Naive thymus-derived CD8-positive, alpha-beta T cell (primary cell): Measurements from ENCODE around the gene ATP11C. TPM values are rescaled to one million over a fixed set of nuclear protein-coding genes. Genes with fewer than 3 reads are reported as not detected.
A peak's percentile ranks its signal among the peaks of the same experiment; 100 is the strongest.

Experiments
- ATAC-seq, 2 donors: fragments of 150-1000 bp; cut with Tn5 transposase in 1 of 2; sonication (Bioruptor Pico), chemical (Tn5 transposase) in 1 of 2; 1 replicate in 1 of 2; 2 replicates in 1 of 2; pipeline ENCODE4 v1.10.0; 2021; ENCODE audit warnings: mild to moderate bottlenecking in 2 of 2, moderate library complexity in 2 of 2
- POLR2A ChIA-PET: fragments of 350-600 bp; sonication (Branson Sonifier 250); formaldehyde crosslinking; loops from one replicate; lab custom pipeline; 2021; ENCODE audit warnings: antibody characterized with exemption; lab: Charles Lee
- DNase-seq, 10 donors: peaks; one replicate each; pipeline versions ENCODE4 v3.0.0 to v3.0.0-alpha.2; 2020 to 2022
- H3K27ac Mint-ChIP-seq, 10 donors: one replicate each; pipeline ENCODE4 v1.8.0; 2020 to 2022; ENCODE audit warnings: mild to moderate bottlenecking in 10 of 10, mixed read lengths in 10 of 10, moderate library complexity in 4 of 10, inconsistent platforms in 1 of 10
- H3K27me3 Mint-ChIP-seq, 5 donors: one replicate each; pipeline ENCODE4 v1.8.0; 2021 to 2022; ENCODE audit warnings: mixed read lengths in 5 of 5
- H3K36me3 Mint-ChIP-seq, 3 donors: one replicate each; pipeline ENCODE4 v1.8.0; 2020 to 2022; ENCODE audit warnings: mixed read lengths in 3 of 3, mild to moderate bottlenecking in 2 of 3, inconsistent platforms in 1 of 3
- H3K4me1 Mint-ChIP-seq, 4 donors: one replicate each; pipeline ENCODE4 v1.8.0; 2021 to 2022; ENCODE audit warnings: mixed read lengths in 4 of 4
- H3K4me3 Mint-ChIP-seq, 10 donors: one replicate each; pipeline ENCODE4 v1.8.0; 2020 to 2022; ENCODE audit warnings: mild to moderate bottlenecking in 10 of 10, mixed read lengths in 10 of 10, moderate library complexity in 6 of 10, inconsistent platforms in 1 of 10
- H3K9me3 Mint-ChIP-seq, 9 donors: one replicate each; pipeline ENCODE4 v1.8.0; 2020 to 2022; ENCODE audit warnings: mixed read lengths in 9 of 9, mild to moderate bottlenecking in 3 of 9, inconsistent platforms in 1 of 9, moderate library complexity in 1 of 9
- polyA plus RNA-seq, 3 donors: library from polyadenylated mRNA; unstranded; fragments of 300-500 nt; fragmentation: Illumina TruSeq; gene quantifications; one replicate each; pipeline ENCODE4 v1.2.3, GENCODE V29; 2021
- total RNA-seq, 8 experiments: library from RNA in 2 of 8; stranded (reverse) in 2 of 8; gene quantifications; one replicate each; pipeline ENCODE4 v1.2.3 and lab custom pipeline; 2021 to 2026

Gene ATP11C
- total and polyA plus RNA-seq, 5 experiments from 2014 or later: 2.2 to 37.0 (median 7.4) TPM

GRCh38 chrX:139820358-139820984 is 112.4 kb downstream of the ATP11C start:
- Mint-ChIP-seq H3K9me3 (no peaks in the 10 kb centered on the region), H3K4me1 (peaks cover 14 to 30% (median 24%) of the 10 kb centered on the region in 4 donors), H3K36me3 (peaks cover 0 to 40% (median 34%) of the 10 kb centered on the region in 3 donors), H3K27me3 (no peaks in the 10 kb centered on the region), H3K27ac (no peak overlapping the region), H3K4me3 (no peak overlapping the region)
- DNase-seq: no peak
- ATAC-seq: no peak
- POLR2A ChIA-PET: no interaction called here

- peaks cover 16 to 38% (median 29%) of the 10 kb centered on the region in 4 donors for H3K4me1 Mint-ChIP-seq
- H3K27me3 Mint-ChIP-seq: no peaks in the 10 kb centered on the region
- POLR2A ChIA-PET: interaction anchor here (0.6 to 1.0 kb wide), 2 partner anchors 12 to 209 kb away, joined by 3 to 5 read pairs; no protein-coding TSS in a partner anchor
- DNase-seq: peak in 3 of 10 donors; percentile 4 to 14 (median 10)
- peak overlapping the region in 9 of 10 donors; percentile 0 to 92 (median 67) for H3K27ac Mint-ChIP-seq
- peak; percentile 53 to 64 for ATAC-seq
- H3K4me3 Mint-ChIP-seq: peak overlapping the region in 9 of 10 donors; percentile 1 to 64 (median 48)
- H3K36me3 Mint-ChIP-seq: peaks cover 0 to 43% (median 33%) of the 10 kb centered on the region in 3 donors
- H3K9me3 Mint-ChIP-seq: no peaks in the 10 kb centered on the region
Measured at GRCh38 chrX:139816204-139816603, 116.6 kb downstream of the ATP11C start.

DNA sequence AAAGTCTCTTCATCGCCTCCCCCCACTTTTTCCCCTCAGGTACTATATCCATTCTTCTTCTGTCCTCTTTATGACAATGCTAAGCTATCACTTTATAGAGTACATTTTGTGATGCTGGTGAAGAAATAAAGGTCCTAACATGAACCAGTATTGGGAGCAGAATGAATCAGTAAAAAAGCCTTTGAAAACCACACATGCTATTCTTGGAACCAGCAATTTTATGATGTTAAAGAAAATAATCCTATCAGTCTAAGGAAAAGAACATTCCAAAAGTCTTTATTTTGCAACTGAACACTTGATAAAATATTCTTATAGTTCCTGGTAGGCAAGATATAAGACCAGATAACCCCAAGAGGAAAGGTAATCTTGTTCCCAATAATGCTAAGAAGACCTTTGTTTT is 117.1 kb downstream of the ATP11C start:
- Mint-ChIP-seq H3K36me3 (peaks cover 0 to 44% (median 31%) of the 10 kb centered on the region in 3 donors), H3K27me3 (no peaks in the 10 kb centered on the region), H3K4me3 (peak overlapping the region in 4 of 10 donors; percentile 15 to 64 (median 54)), H3K27ac (peak overlapping the region in 6 of 10 donors; percentile 11 to 92 (median 75)), H3K4me1 (peaks cover 16 to 38% (median 29%) of the 10 kb centered on the region in 4 donors), H3K9me3 (no peaks in the 10 kb centered on the region)
- POLR2A ChIA-PET: interaction anchor here (1.0 kb wide), 1 partner anchor 12 kb away, joined by 3 read pairs; no protein-coding TSS in a partner anchor
- DNase-seq (no peak), ATAC-seq (no peak)

DNA sequence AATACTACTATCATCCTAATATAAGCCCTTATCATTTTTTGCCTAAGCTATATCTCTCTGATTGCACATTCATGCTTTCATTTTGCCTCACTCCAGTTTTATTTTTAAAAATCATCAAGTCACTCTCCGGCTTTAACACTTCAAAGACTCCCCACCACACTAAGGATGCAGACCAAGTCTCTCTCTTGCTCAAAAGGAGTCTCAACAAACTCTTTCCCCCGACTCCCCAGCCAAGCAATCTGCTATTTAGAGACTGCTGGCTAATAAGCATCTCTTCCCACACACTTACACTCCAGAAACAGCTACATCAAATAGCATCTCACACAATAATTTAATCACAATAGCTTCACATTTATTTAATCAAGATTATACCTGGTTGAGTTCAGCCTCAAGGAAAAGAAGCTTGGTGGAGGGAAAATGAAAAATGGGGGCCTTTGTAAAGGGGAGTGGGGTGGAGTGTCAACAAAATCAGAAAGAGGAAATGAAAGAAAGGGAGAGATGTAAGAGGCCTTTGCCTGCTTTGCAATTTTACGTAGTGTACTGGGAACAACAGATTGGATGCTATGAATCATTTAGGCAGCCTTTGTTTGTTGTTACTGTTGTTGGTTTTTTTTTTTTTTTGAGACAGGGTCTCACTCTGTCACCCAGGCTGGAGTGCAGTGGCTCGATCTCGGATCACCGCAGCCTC is 120.8 kb downstream of the ATP11C start:
- Mint-ChIP-seq H3K4me3 (no peak overlapping the region), H3K27me3 (no peaks in the 10 kb centered on the region), H3K36me3 (peaks cover 0 to 53% (median 27%) of the 10 kb centered on the region in 3 donors), H3K4me1 (peaks cover 8 to 26% (median 19%) of the 10 kb centered on the region in 4 donors), H3K9me3 (no peaks in the 10 kb centered on the region), H3K27ac (peak overlapping the region in 3 of 10 donors; percentile 12 to 60 (median 32))
- DNase-seq (no peak), ATAC-seq (no peak)
- POLR2A ChIA-PET: no interaction called here

DNA sequence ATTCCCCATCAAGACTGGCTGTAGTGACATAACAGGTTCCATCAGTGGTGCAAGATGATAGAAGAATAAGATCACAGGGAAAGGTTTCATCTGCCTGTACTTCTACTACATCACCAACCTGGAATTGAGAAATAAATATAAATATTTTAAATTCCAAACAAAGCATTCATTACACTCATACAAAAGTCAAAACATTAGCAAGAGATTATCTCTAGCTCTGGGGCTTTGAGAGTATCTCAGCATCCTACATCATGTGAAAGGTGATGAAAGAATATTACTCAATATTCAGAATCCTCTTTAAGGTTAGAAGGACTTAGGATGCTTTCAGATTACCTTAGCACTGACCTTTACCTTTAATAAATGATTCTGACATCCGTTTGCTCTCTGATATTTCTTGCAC is 128.4 kb downstream of the ATP11C start:
- Mint-ChIP-seq H3K27me3 (no peaks in the 10 kb centered on the region), H3K4me1 (peaks cover 0 to 6% (median under 1%) of the 10 kb centered on the region in 4 donors), H3K4me3 (no peak overlapping the region), H3K36me3 (peaks cover 0 to 58% (median 23%) of the 10 kb centered on the region in 3 donors), H3K9me3 (no peaks in the 10 kb centered on the region), H3K27ac (no peak overlapping the region)
- POLR2A ChIA-PET: no interaction called here
- ATAC-seq: no peak
- no peak for DNase-seq

GRCh38 chrX:139803224-139803623 is 129.6 kb downstream of the ATP11C start:
- Mint-ChIP-seq H3K27me3 (no peaks in the 10 kb centered on the region), H3K4me3 (no peak overlapping the region), H3K36me3 (peaks cover 0 to 62% (median 19%) of the 10 kb centered on the region in 3 donors), H3K27ac (no peak overlapping the region), H3K4me1 (peaks cover 0 to 6% (median under 1%) of the 10 kb centered on the region in 4 donors), H3K9me3 (no peaks in the 10 kb centered on the region)
- POLR2A ChIA-PET: no interaction called here
- ATAC-seq (no peak), DNase-seq (no peak)

DNA sequence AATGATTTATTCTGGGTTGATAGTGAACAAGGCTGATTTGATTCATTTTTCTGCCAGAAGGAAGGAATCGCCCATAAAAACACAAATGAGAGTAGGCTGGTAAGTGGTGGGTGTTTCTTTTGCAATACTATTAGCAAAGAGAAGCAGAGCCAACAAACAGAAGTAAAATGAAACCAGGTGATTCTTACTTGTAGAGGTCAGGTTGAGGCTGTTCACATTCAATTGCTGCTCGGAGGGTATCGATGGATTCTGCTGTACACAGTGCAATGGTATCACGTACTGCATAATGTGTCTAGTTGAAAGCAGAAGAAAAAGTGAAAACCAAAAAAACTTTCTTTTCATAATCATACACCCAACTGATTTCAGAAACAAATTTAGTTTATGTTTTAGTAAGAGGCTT is 130.8 kb downstream of the ATP11C start:
- no peak for ATAC-seq
- no peak for DNase-seq
- peaks cover 0 to 57% (median 19%) of the 10 kb centered on the region in 3 donors for H3K36me3 Mint-ChIP-seq
- no peak overlapping the region for H3K4me3 Mint-ChIP-seq
- peaks cover 0 to 6% (median under 1%) of the 10 kb centered on the region in 4 donors for H3K4me1 Mint-ChIP-seq
- POLR2A ChIA-PET: no interaction called here
- H3K9me3 Mint-ChIP-seq: no peaks in the 10 kb centered on the region
- H3K27me3 Mint-ChIP-seq: no peaks in the 10 kb centered on the region
- no peak overlapping the region for H3K27ac Mint-ChIP-seq

DNA sequence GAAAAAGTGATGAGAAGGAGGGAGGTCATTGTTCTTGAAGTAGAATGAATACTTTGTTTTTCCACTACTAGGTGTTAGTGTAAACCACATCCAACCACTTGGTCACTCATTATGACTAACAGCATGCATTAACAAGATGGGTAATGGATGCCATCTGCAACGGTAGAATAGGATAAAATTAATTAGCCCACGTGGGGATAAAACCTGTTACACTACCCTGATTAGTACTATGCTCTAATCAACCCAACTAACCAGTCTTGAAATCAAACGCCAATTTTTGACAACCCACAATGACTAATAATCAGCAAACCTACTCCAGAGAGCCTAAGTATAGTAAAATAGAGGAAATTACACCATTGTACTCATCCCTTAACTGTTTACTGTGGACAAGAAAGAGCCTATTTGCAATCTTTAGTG is 131.4 kb downstream of the ATP11C start:
- no peaks in the 10 kb centered on the region for H3K27me3 Mint-ChIP-seq
- peaks cover 0 to 56% (median 19%) of the 10 kb centered on the region in 3 donors for H3K36me3 Mint-ChIP-seq
- DNase-seq: no peak
- ATAC-seq: no peak
- no peaks in the 10 kb centered on the region for H3K9me3 Mint-ChIP-seq
- no peak overlapping the region for H3K4me3 Mint-ChIP-seq
- POLR2A ChIA-PET: no interaction called here
- peak overlapping the region in 1 of 10 donors; percentile 4 for H3K27ac Mint-ChIP-seq
- peaks cover 0 to 2% (median under 1%) of the 10 kb centered on the region in 4 donors for H3K4me1 Mint-ChIP-seq

DNA sequence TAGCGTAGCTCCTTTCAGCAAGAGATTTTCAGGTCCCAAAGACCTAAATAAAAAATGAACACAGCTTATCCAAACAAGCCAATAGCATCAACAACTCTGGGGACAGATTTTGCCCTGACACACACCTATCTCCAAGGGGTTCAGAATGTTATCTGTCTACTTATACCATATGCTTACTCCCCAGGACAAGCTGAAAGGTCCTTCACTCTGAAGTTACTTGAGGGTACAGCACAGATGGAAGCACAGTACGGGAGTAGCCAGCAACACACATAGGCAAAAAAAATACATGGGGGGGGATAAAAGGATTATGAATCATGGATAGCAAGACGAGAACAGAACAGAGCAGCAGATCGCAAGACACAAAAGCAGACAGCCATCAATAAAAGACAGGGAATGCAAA is 134.2 kb downstream of the ATP11C start:
- POLR2A ChIA-PET: no interaction called here
- no peaks in the 10 kb centered on the region for H3K27me3 Mint-ChIP-seq
- ATAC-seq: no peak
- peaks cover 0 to 6% (median 0%) of the 10 kb centered on the region in 4 donors for H3K4me1 Mint-ChIP-seq
- H3K4me3 Mint-ChIP-seq: no peak overlapping the region
- H3K27ac Mint-ChIP-seq: peak overlapping the region in 1 of 10 donors; percentile 46
- no peaks in the 10 kb centered on the region for H3K9me3 Mint-ChIP-seq
- DNase-seq: no peak
- peaks cover 0 to 64% (median 19%) of the 10 kb centered on the region in 3 donors for H3K36me3 Mint-ChIP-seq

DNA sequence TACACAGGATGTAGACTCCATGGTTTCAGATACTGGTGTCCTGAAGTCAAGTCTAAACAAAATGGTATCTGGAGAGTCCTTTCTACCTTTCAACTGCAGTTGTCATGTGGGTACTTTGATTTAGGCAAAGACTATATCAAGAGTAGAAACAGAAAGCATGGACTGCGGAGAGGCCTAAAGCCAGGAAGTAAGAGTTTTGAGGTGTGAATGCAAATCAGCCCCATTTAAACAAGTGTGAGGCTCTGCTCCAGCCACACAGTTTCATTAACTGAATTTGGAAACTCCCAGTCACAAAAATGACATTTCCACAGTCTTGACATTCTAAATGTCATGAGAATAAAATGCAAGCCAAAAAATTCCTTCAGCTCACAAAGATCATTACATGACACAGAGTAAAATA is 137.7 kb downstream of the ATP11C start:
- ATAC-seq: no peak
- POLR2A ChIA-PET: no interaction called here
- no peaks in the 10 kb centered on the region for H3K9me3 Mint-ChIP-seq
- H3K4me3 Mint-ChIP-seq: no peak overlapping the region
- H3K4me1 Mint-ChIP-seq: peaks cover 0 to 6% (median 0%) of the 10 kb centered on the region in 4 donors
- peak overlapping the region in 2 of 10 donors; percentile 22 to 49 for H3K27ac Mint-ChIP-seq
- peaks cover 0 to 51% (median 7%) of the 10 kb centered on the region in 3 donors for H3K36me3 Mint-ChIP-seq
- H3K27me3 Mint-ChIP-seq: no peaks in the 10 kb centered on the region
- DNase-seq: no peak

DNA sequence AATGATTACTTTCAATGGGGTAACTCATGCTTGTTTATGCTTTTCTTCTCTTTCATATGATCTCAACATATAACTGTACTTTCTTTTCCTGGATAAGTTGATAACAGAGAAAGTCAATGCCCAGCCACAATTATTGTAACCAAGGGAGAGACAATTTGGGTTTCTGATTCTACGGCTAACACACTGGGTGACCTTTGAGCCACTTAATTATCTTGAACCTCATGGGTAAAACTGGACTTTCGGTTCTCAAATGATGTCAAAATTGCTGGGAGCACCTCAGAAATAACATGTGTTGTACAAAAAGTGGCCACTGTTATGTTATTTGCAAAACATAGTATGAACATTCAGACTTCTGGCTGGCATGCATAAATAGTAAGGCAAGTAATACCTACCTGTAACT is 145.3 kb downstream of the ATP11C start:
- H3K36me3 Mint-ChIP-seq: peaks cover 0 to 63% (median 19%) of the 10 kb centered on the region in 3 donors
- POLR2A ChIA-PET: no interaction called here
- no peak overlapping the region for H3K4me3 Mint-ChIP-seq
- ATAC-seq: no peak
- DNase-seq: no peak
- no peak overlapping the region for H3K27ac Mint-ChIP-seq
- peaks cover 0 to 7% (median 1%) of the 10 kb centered on the region in 4 donors for H3K4me1 Mint-ChIP-seq
- H3K9me3 Mint-ChIP-seq: no peaks in the 10 kb centered on the region
- H3K27me3 Mint-ChIP-seq: no peaks in the 10 kb centered on the region

DNA sequence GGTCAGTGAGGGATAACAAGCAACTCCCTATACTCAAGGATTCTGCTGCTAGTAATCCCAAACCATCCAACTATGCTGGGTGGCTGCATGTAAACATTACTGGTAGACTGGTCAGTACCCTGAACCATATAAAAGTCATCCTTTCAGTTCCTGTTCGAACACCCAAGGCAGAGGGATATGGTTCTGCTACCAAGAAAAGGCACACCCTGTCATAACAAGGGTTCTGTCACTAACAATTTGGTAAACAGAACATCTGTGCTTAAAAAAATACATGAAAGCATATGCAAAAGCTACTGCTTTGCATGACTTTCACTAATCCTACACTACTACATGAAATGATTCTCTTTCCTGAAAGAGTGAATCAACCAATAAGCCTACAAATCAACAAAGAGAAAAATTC is 148.0 kb downstream of the ATP11C start:
- Mint-ChIP-seq H3K27ac (no peak overlapping the region), H3K36me3 (peaks cover 0 to 78% (median 22%) of the 10 kb centered on the region in 3 donors), H3K27me3 (no peaks in the 10 kb centered on the region), H3K9me3 (no peaks in the 10 kb centered on the region), H3K4me1 (peaks cover 0 to 9% (median 3%) of the 10 kb centered on the region in 4 donors), H3K4me3 (no peak overlapping the region)
- POLR2A ChIA-PET: no interaction called here
- DNase-seq (no peak), ATAC-seq (no peak)

GRCh38 chrX:139783959-139784358 is 148.9 kb downstream of the ATP11C start:
- POLR2A ChIA-PET: no interaction called here
- Mint-ChIP-seq H3K9me3 (no peaks in the 10 kb centered on the region), H3K27me3 (no peaks in the 10 kb centered on the region), H3K4me1 (peaks cover 0 to 9% (median 4%) of the 10 kb centered on the region in 4 donors), H3K27ac (no peak overlapping the region), H3K4me3 (no peak overlapping the region), H3K36me3 (peaks cover 0 to 79% (median 27%) of the 10 kb centered on the region in 3 donors)
- no peak for ATAC-seq
- DNase-seq: no peak
